Vagina (tissue), 2 donors: Measurements from ENCODE around the gene ESCO1. TPM values are rescaled to one million over a fixed set of nuclear protein-coding genes. Genes with fewer than 3 reads are reported as not detected.
"Not testable (repeated sequence)": the region's sequence is repeated elsewhere in the genome, so short reads cannot be mapped to it uniquely, and the experiment has no call there.

Experiments
- DNase-seq, 2 donors: peaks; one replicate each; pipeline ENCODE4 v3.0.0-alpha.2; 2017; ENCODE audit errors: extremely low spot score in 2 of 2
- H3K27ac ChIP-seq: fragments of 200-600 bp; sonication (generic); one replicate; pipeline ENCODE4 v1.5.1; 2019
- H3K27me3 ChIP-seq: fragments of 200-600 bp; sonication (generic); one replicate; pipeline ENCODE4 v1.5.1; 2019
- H3K36me3 ChIP-seq, 2 donors: fragments of 200-600 bp; sonication (generic); one replicate each; pipeline ENCODE4 v1.5.1; 2017 to 2019
- H3K4me1 ChIP-seq: fragments of 200-600 bp; sonication (generic); one replicate; pipeline ENCODE4 v1.5.1; 2019
- H3K4me3 ChIP-seq, 2 donors: fragments of 200-600 bp; sonication (generic); 1 replicate in 1 of 2; 2 replicates in 1 of 2; pipeline ENCODE4 v1.5.1; 2016 to 2019
- H3K9me3 ChIP-seq: fragments of 200-600 bp; sonication (generic); one replicate; pipeline ENCODE4 v1.5.1; 2019
- POLR2A ChIP-seq, 2 donors: fragments of 450-650 bp; IDR thresholded peaks; one replicate each; pipeline ENCODE4 v1.6.1; 2017; ENCODE audit warnings: antibody characterized with exemption in 2 of 2, mild to moderate bottlenecking in 2 of 2, moderate library complexity in 2 of 2
- POLR2AphosphoS5 ChIP-seq, 2 donors: sonication (generic); formaldehyde crosslinking; IDR thresholded peaks; one replicate each; pipeline ENCODE4 v1.9.0; 2017; ENCODE audit warnings: antibody characterized with exemption in 2 of 2, mild to moderate bottlenecking in 2 of 2, low read depth in 1 of 2; ENCODE audit not compliant: insufficient read depth in 1 of 2
- intact Hi-C: fragments of 100-400 bp; cut with DNase I; formaldehyde crosslinking; loops from one replicate; pipeline ENCODE4 v1.15.1; 2023
- total RNA-seq: library from RNA; depleted of rRNA; stranded (reverse); fragments of >200 nt; gene quantifications from one replicate; pipeline ENCODE4 v1.2.3, GENCODE V29; 2016
- TF ChIP-seq, protein P1 (sequence below), 3 experiments: fragments of 450-650 bp in 2 of 3; fragments of 200-600 bp in 1 of 3; sonication (generic) in 1 of 3; IDR thresholded peaks; one replicate each; pipeline ENCODE4 v1.5.1; 2017 to 2019; ENCODE audit warnings: antibody characterized with exemption in 3 of 3, mild to moderate bottlenecking in 2 of 3, moderate library complexity in 2 of 3

ESCO1 gene
- total RNA-seq, 1 donor from 2014 or later: 16.0 TPM

DNA sequence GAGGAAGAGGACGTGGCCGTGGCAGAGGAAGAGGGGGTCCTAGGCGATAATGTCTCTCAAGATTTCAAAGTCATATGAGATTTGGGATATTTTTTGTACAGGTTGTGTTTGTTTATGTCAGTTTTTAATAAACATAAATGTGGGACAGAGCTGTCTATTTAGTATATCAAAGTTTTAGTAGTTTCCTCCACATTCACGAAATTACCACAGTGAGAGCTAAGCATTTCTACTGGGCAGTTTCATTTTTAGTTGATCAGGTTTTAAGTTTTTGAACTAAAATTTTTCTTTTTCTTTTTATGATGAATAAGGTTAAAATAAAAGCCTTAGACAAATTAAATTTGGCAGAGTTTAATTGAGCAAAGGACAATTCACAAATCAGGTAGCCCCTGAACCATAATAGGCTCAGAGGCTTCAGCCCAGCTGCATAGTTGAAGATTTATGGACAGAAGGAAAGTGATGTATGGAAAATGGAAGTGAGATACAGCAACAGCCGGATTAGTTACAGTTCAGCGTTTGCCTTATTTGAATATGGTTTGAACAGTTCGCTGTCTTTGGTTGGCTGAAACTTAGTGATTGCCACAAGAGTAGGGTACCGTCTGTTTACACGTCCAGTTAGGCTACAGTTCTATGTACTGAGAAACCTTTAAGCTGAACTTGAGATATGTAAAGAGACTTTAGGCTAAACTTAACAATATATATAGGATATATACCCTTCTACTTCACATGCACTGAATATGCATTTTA, 28.8 kb upstream of the ESCO1 start:
- Histone ChIP-seq H3K27ac (no peak overlapping the region), H3K27me3 (no peaks in the 10 kb centered on the region), H3K4me3 (no peak overlapping the region), H3K9me3 (no peaks in the 10 kb centered on the region), H3K4me1 (no peaks in the 10 kb centered on the region), H3K36me3 (peaks cover 0 to 56% of the 10 kb centered on the region in 2 donors)
- DNase-seq: no peak
- intact Hi-C loops: no loop called here
- TF ChIP-seq, protein P1, sequence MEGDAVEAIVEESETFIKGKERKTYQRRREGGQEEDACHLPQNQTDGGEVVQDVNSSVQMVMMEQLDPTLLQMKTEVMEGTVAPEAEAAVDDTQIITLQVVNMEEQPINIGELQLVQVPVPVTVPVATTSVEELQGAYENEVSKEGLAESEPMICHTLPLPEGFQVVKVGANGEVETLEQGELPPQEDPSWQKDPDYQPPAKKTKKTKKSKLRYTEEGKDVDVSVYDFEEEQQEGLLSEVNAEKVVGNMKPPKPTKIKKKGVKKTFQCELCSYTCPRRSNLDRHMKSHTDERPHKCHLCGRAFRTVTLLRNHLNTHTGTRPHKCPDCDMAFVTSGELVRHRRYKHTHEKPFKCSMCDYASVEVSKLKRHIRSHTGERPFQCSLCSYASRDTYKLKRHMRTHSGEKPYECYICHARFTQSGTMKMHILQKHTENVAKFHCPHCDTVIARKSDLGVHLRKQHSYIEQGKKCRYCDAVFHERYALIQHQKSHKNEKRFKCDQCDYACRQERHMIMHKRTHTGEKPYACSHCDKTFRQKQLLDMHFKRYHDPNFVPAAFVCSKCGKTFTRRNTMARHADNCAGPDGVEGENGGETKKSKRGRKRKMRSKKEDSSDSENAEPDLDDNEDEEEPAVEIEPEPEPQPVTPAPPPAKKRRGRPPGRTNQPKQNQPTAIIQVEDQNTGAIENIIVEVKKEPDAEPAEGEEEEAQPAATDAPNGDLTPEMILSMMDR (IDR thresholded peaks at IDR 0.05): no peak

- DNase-seq, H3K9me3 ChIP-seq, H3K4me1 ChIP-seq, H3K27ac ChIP-seq, intact Hi-C loops, H3K4me3 ChIP-seq, H3K27me3 ChIP-seq: not testable (repeated sequence)
- H3K36me3 ChIP-seq: peaks cover 3 to 40% of the 10 kb centered on the region in 2 donors
Observed at GRCh38 chr18:21621640-21622039, 21.1 kb upstream of the ESCO1 start.

DNA sequence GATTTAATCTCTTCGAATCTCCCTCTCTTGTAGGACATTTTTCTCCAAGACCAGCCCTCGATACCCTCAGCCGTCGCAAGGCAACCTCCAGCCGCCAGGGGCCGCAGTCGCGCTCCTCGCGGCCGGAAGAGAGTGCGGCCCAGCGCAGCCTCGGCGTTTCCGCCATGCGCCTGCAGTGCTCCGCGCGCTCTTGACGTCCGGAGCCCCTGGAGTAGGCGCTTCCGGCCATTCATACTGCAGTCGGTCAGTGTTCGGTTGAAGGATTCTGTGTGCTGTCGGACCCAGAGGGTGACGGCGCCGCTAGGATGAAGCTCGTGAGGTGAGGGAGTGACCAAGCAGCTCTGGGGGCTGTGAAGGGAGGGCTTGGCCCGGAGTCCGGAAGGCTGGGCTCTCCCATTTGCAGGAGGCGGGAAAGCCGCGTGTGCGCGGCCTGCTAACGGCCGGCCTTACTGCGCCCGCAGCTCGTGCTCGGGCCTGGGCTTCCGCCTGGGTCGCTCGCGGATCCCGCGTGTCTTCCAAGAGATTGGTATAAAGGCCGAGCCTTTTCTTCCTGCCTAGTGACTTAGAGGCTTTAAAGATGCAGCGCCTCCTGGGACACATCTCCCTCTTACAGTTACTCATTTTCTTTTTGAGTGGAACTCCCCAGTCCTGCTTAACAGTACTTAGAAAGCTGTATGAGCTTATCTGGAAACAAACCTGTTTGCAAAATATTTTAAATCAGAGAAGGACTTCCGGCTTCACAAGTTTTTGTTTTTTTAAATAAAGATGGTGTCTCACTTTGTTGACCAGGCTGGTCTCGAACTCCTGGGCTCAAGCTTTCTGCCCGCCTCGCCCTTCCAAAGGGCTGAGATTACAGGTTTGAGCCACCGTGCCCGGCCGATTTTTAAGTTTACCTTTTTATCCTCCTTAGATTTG, 11.9 kb upstream of the ESCO1 start, which contains the start of gene SNRPD1:
Gene SNRPD1 (plus strand): TSS at position 190 of the 915 bp plus-strand sequence. CDS start 116 bp downstream, at position 306.
- H3K27ac ChIP-seq: peak within 1 kb of the TSS; percentile 81
- H3K27me3 ChIP-seq: no peaks in the 10 kb centered on the region
- H3K4me1 ChIP-seq: peaks cover 21% of the 10 kb centered on the region
- DNase-seq: peak in 1 of 2 donors; percentile 87
- peaks cover 0 to 7% of the 10 kb centered on the region in 2 donors for H3K36me3 ChIP-seq
- intact Hi-C loops: no loop called here
- H3K4me3 ChIP-seq: peak within 1 kb of the TSS; percentile 72 to 78
- TF ChIP-seq POLR2A (IDR thresholded peaks at IDR 0.05): no peak
- peak; percentile 86 to 91 for TF ChIP-seq POLR2AphosphoS5 (IDR thresholded peaks at IDR 0.05; ENCODE audit: insufficient read depth in 1 of 2, low read depth in 1 of 2)
- TF ChIP-seq, protein P1 (IDR thresholded peaks at IDR 0.05): peak; percentile 87 to 91 (median 88)
- no peaks in the 10 kb centered on the region for H3K9me3 ChIP-seq

DNA sequence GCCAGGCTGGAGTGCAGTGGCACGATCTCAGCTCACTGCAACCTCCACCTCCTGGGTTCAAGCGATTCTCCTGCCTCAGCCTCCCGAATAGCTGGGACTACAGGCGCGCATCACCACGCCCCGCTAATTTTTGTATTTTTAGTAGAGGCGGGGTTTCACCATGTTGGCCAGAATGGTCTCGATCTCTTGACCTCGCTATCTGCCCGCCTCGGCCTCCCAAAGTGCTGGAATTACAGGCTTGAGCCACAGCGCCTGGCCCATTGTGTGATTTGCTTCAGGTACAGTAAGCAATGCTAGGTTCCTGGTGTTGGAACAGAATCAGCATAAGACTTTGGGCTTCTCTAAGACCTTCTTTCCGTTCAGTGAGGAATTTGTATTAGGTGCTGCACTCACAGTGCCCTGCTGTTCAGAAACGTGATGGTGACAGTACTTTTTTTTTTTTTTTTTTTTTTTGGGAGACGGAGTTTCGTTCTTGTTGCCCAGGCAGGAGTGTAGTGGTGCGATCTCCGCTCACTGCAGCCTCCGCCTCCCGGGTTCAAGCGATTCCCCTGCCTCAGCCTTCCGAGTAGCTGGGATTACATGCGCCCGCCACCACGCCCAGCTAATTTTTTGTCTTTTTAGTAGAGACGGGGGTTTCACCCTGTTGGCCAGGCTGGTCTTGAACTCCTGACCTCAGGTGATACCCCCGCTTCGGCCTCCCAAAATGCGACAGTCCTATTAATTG, 11.1 kb upstream of the ESCO1 start:
- H3K36me3 ChIP-seq, H3K9me3 ChIP-seq, intact Hi-C loops, DNase-seq, H3K27me3 ChIP-seq: not testable (repeated sequence)
- Histone ChIP-seq H3K27ac (peak overlapping the region; percentile 81), H3K4me3 (peak overlapping the region; percentile 72 to 78), H3K4me1 (peaks cover 21% of the 10 kb centered on the region)

DNA sequence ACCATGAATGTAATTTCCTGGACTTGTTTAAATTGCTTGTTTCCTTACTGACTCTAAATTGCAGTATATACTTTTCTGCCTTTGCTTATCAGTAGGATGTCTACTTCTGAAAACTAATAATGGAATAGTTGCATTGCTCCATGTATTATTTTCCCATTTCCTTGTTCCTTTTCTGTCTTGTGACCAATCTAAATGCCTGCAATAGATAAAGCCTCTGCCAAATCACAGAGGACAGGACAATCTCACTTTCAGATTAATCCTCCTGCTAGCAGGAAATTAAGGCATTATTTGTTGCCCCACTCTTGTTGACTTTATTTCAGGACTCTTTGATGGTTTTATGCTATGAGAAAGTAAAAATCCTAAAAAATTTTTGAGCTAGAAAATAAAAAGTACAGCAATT, 4.7 kb upstream of the ESCO1 start:
- Histone ChIP-seq H3K9me3 (no peaks in the 10 kb centered on the region), H3K27me3 (no peaks in the 10 kb centered on the region), H3K4me1 (no peaks in the 10 kb centered on the region), H3K4me3 (no peak overlapping the region), H3K36me3 (no peaks in the 10 kb centered on the region), H3K27ac (no peak overlapping the region)
- DNase-seq: no peak
- TF ChIP-seq POLR2AphosphoS5 (IDR thresholded peaks at IDR 0.05; ENCODE audit: insufficient read depth in 1 of 2, low read depth in 1 of 2): no peak
- TF ChIP-seq, protein P1 (IDR thresholded peaks at IDR 0.05): no peak
- no peak for TF ChIP-seq POLR2A (IDR thresholded peaks at IDR 0.05)
- intact Hi-C loops: no loop called here
